Mesendoderm (in vitro differentiated cells): ENCODE measurements around the gene MIA3.
A peak's percentile ranks its signal among the peaks of the same experiment; 100 is the strongest.

ENCODE experiments used
- DNase-seq: peaks from one replicate; pipeline ENCODE4 v3.0.0; 2013
- H2AK5ac ChIP-seq: 2 replicates; pipeline ENCODE4 v1.6.1; 2013; ENCODE audit warnings: low read length, inconsistent platforms
- H2BK120ac ChIP-seq: 2 replicates; pipeline ENCODE4 v1.6.1; 2013; ENCODE audit warnings: low read depth, mild to moderate bottlenecking, low read length, moderate library complexity, mixed read lengths
- H2BK15ac ChIP-seq: replicated peaks from 2 replicates; pipeline ENCODE4 v1.6.1; 2013; ENCODE audit warnings: low read depth, mild to moderate bottlenecking, moderate library complexity
- H2BK5ac ChIP-seq: 2 replicates; pipeline ENCODE4 v1.6.1; 2013; ENCODE audit warnings: low read length, inconsistent platforms
- H3K18ac ChIP-seq: 2 replicates; pipeline ENCODE4 v1.6.1; 2013; ENCODE audit warnings: mild to moderate bottlenecking, low read length, mixed read lengths
- H3K23ac ChIP-seq: one replicate; pipeline ENCODE4 v1.6.1; 2013; ENCODE audit warnings: low read length
- H3K27ac ChIP-seq: 2 replicates; pipeline ENCODE4 v1.5.1; 2013; ENCODE audit warnings: low read depth, mild to moderate bottlenecking, inconsistent platforms, low read length, moderate library complexity
- H3K27me3 ChIP-seq: 2 replicates; pipeline ENCODE4 v1.6.1; 2013; ENCODE audit warnings: low read length, control low read depth, mild to moderate bottlenecking, inconsistent platforms; ENCODE audit not compliant: insufficient read depth, poor library complexity
- H3K36me3 ChIP-seq: 2 replicates; pipeline ENCODE4 v1.6.1; 2013; ENCODE audit warnings: low read length, inconsistent platforms; ENCODE audit not compliant: control insufficient read depth, insufficient read depth
- H3K4ac ChIP-seq: one replicate; pipeline ENCODE4 v1.6.1; 2013; ENCODE audit warnings: low read depth, mild to moderate bottlenecking, low read length, moderate library complexity
- H3K4me1 ChIP-seq: 2 replicates; pipeline ENCODE4 v1.6.1; 2013; ENCODE audit warnings: low read depth, low read length, inconsistent platforms; ENCODE audit not compliant: control insufficient read depth
- H3K4me2 ChIP-seq: 2 replicates; pipeline ENCODE4 v1.6.1; 2013; ENCODE audit warnings: low read length
- H3K4me3 ChIP-seq: 2 replicates; pipeline ENCODE4 v1.5.1; 2013; ENCODE audit warnings: mild to moderate bottlenecking, low read length
- H3K56ac ChIP-seq: one replicate; pipeline ENCODE4 v1.6.1; 2013; ENCODE audit warnings: low read length
- H3K79me1 ChIP-seq: 2 replicates; pipeline ENCODE4 v1.6.1; 2013; ENCODE audit warnings: low read length, inconsistent platforms
- H3K79me2 ChIP-seq: 2 replicates; pipeline ENCODE4 v1.6.1; 2013; ENCODE audit warnings: mild to moderate bottlenecking, low read length; ENCODE audit not compliant: control insufficient read depth, insufficient read depth
- H3K9ac ChIP-seq: 2 replicates; pipeline ENCODE4 v1.6.1; 2013; ENCODE audit warnings: low read length, inconsistent platforms
- H4K5ac ChIP-seq: one replicate; pipeline ENCODE4 v1.6.1; 2013; ENCODE audit warnings: low read length
- H4K8ac ChIP-seq: one replicate; pipeline ENCODE4 v1.6.1; 2013; ENCODE audit warnings: low read depth, mild to moderate bottlenecking, control low read depth, low read length, moderate library complexity
- WGBS: extraction: QIAGEN DNeasy Blood & Tissue Kit; methylation state at CpG from one replicate; pipeline ENCODE4 v1.1.7; 2013; ENCODE audit warnings: low lambda C conversion rate, missing lambda C conversion rate; ENCODE audit not compliant: insufficient coverage; ENCODE audit errors: extremely low coverage; 5-methylcytosine and 5-hydroxymethylcytosine counted together

The MIA3 gene

DNA sequence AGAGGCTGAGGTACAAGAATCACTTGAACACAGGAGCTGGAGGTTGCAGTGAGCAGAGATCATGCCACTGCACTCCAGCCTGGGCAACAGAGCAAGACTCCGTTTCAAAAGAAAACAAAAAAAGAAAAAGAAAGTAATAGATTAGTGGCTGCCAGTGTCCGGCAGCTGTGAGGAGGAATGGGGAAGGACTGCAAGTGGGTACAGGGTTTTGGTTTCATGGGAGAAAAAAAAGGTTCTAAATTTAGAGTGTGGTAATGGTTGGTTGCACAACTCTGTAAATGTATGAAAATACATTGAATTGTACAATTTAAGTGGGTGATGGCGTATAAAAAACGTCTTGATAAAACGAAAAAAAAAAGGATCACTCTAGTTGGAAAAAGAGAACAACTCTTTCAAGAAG, 34.8 kb upstream of the MIA3 start:
- no peak overlapping the region for H2BK120ac ChIP-seq
- no peak overlapping the region for H4K5ac ChIP-seq
- no peak for DNase-seq
- H3K18ac ChIP-seq, result no peak overlapping the region
- peaks cover 2% of the 10 kb centered on the region for H3K79me1 ChIP-seq
- H2BK15ac ChIP-seq, result no peak overlapping the region
- H3K79me2 ChIP-seq, result peaks cover 4% of the 10 kb centered on the region
- H3K23ac ChIP-seq, result no peak overlapping the region
- no peaks in the 10 kb centered on the region for H3K36me3 ChIP-seq
- no peak overlapping the region for H3K56ac ChIP-seq
- 100% methylated on average over 2 of the region's 5 CpGs for WGBS
- H4K8ac ChIP-seq, result no peak overlapping the region
- no peak overlapping the region for H3K4ac ChIP-seq
- H3K9ac ChIP-seq, result no peak overlapping the region
- H3K27me3 ChIP-seq, result no peaks in the 10 kb centered on the region
- no peak overlapping the region for H3K4me3 ChIP-seq
- H3K4me1 ChIP-seq, result no peaks in the 10 kb centered on the region
- H3K27ac ChIP-seq, result no peak overlapping the region
- H3K4me2 ChIP-seq, result no peak overlapping the region
- no peak overlapping the region for H2AK5ac ChIP-seq
- H2BK5ac ChIP-seq, result no peak overlapping the region

DNA sequence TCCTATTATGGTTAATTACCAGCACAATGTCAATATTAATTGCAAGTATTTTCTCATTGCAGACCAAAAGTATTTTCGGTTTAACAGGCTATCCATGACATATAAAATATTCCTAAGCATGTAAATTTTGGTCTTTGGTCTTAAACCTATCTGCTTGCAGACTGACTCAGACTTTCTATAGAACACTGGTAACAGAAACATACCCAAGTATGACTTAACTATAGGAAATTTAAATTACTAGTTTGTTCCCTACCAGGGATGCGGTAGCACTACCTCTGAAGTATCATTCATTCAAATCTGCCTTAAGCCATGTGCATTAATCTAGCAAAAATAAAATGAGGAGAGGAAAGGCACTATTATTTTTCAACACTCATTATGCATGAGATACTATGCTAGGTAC, 31.1 kb upstream of the MIA3 start:
- Histone ChIP-seq H3K18ac (no peak overlapping the region), H3K79me2 (peaks cover 11% of the 10 kb centered on the region), H3K56ac (no peak overlapping the region), H2BK5ac (no peak overlapping the region), H4K8ac (no peak overlapping the region), H3K23ac (no peak overlapping the region), H2AK5ac (no peak overlapping the region), H3K4me1 (no peaks in the 10 kb centered on the region), H3K9ac (no peak overlapping the region), H2BK120ac (no peak overlapping the region), H3K36me3 (no peaks in the 10 kb centered on the region), H3K4me3 (no peak overlapping the region), H3K79me1 (peaks cover 6% of the 10 kb centered on the region), H2BK15ac (no peak overlapping the region), H3K4me2 (no peak overlapping the region), H3K4ac (no peak overlapping the region), H4K5ac (no peak overlapping the region), H3K27ac (no peak overlapping the region), H3K27me3 (no peaks in the 10 kb centered on the region)
- WGBS, result no CpG with 5 or more reads among the region's 2 CpGs
- DNase-seq, result no peak

DNA sequence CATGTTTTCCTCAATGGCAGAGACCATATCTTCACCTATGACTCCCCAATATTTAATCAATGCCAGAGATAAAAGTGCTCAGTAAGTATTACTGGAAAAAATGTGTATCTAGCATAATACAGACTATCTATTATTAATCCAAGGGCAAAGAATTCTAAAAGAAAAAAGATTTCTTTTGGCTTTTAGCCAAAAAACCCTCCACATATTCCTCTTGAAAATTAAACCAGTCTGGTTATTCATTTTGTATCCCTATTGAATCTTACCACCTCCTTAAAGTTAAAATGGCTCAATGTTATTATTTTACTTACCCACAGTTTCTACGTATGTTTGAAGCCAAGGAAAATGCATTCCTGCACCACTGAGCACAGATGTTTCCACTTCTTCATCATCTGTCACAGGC, 29.8 kb upstream of the MIA3 start:
- no peak overlapping the region for H2BK120ac ChIP-seq
- H3K4me2 ChIP-seq, result no peak overlapping the region
- H3K4ac ChIP-seq, result no peak overlapping the region
- H2AK5ac ChIP-seq, result no peak overlapping the region
- H3K9ac ChIP-seq, result no peak overlapping the region
- no peak overlapping the region for H3K4me3 ChIP-seq
- no peaks in the 10 kb centered on the region for H3K4me1 ChIP-seq
- H2BK5ac ChIP-seq, result no peak overlapping the region
- no peak overlapping the region for H4K8ac ChIP-seq
- no peak overlapping the region for H4K5ac ChIP-seq
- H3K18ac ChIP-seq, result no peak overlapping the region
- peaks cover 6% of the 10 kb centered on the region for H3K79me1 ChIP-seq
- DNase-seq, result no peak
- no peak overlapping the region for H3K27ac ChIP-seq
- H3K36me3 ChIP-seq, result no peaks in the 10 kb centered on the region
- H3K56ac ChIP-seq, result no peak overlapping the region
- no CpG with 5 or more reads among the region's 1 CpG for WGBS
- no peak overlapping the region for H2BK15ac ChIP-seq
- H3K27me3 ChIP-seq, result no peaks in the 10 kb centered on the region
- H3K23ac ChIP-seq, result no peak overlapping the region
- H3K79me2 ChIP-seq, result peaks cover 11% of the 10 kb centered on the region

DNA sequence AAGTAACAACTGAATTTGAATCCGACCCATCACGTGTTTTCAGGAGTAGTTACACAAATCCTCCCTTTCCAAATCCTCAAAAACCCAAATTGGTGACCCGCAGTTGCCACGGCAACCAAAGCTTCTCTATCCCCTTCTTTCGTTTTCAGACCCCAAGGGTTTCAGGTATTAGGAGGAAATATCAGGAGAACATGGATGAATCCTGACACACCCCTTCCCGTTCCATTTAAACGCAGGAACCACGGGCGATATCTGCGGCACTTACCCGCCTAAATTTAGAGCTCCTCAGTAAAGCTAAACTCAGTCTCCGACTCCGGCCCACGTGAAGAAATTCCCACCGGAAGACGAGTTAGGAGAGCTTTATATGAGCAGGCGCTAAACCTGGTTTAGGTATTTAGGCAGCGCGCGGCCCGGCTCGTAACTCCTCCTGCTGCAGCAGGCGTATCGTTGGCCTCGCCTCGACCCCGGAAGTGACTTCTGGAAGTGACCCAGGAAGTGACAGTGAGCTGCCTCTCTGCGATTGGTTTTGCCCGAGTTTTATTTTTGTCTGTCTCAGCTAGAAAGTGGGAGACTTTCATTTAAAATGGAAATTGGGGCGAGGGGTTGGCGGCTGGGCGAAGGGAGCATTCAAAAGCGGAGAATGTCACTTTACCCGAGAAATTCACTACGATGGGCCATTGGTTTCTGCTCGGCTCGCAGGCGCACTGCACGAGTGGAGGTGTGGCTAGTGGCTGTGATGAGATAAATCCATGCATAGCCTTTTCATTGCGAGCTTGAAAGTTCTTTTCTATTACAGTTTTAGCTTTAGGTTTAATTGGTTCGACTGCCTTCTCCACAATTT, 28.2 kb upstream of the MIA3 start, which contains the start of gene TAF1A:
TSS of gene TAF1A (minus strand) at position 472 of the 841 bp plus-strand sequence.
- Histone ChIP-seq H3K4me2 (peak within 1 kb of the TSS; percentile 86), H3K9ac (peak within 1 kb of the TSS; percentile 77), H3K23ac (no peak within 1 kb of the TSS), H3K4me3 (peak within 1 kb of the TSS; percentile 87), H4K8ac (peak within 1 kb of the TSS; percentile 94), H3K27me3 (no peaks in the 10 kb centered on the region), H2AK5ac (no peak within 1 kb of the TSS), H2BK5ac (no peak within 1 kb of the TSS), H2BK15ac (no peak within 1 kb of the TSS), H3K36me3 (no peaks in the 10 kb centered on the region), H3K79me1 (peaks cover 6% of the 10 kb centered on the region), H3K27ac (peak within 1 kb of the TSS; percentile 58), H2BK120ac (peak within 1 kb of the TSS; percentile 40), H3K4me1 (no peaks in the 10 kb centered on the region), H3K79me2 (peaks cover 11% of the 10 kb centered on the region), H3K56ac (peak within 1 kb of the TSS; percentile 91), H3K4ac (peak within 1 kb of the TSS; percentile 88), H4K5ac (peak within 1 kb of the TSS; percentile 64), H3K18ac (peak within 1 kb of the TSS; percentile 90)
- peak; percentile 95 for DNase-seq
- no CpG with 5 or more reads among the region's 41 CpGs for WGBS

DNA sequence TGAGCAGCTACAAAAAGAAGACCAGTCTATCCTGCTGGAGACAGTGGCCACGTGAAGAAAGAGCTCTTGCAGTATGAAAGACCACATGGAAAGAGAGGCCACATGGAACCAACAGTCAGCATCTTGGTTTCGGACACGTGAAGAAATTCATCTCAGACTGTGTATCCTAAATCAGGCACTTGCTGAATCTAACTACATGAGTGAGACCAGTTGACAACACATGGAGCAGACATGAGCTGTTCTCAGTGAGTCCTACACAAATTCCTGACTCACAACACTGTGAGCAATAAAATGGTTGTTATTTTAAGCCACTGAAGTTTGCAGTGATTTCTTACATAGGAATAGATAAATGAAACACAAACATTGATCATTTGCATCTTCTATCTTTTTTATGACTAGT, 25.7 kb upstream of the MIA3 start:
- H3K4me2 ChIP-seq, result no peak overlapping the region
- peaks cover 2% of the 10 kb centered on the region for H3K27me3 ChIP-seq
- H3K9ac ChIP-seq, result no peak overlapping the region
- no CpG with 5 or more reads among the region's 3 CpGs for WGBS
- no peak overlapping the region for H3K27ac ChIP-seq
- no peaks in the 10 kb centered on the region for H3K36me3 ChIP-seq
- no peak overlapping the region for H2AK5ac ChIP-seq
- H2BK15ac ChIP-seq, result no peak overlapping the region
- H4K5ac ChIP-seq, result no peak overlapping the region
- DNase-seq, result no peak
- H3K4ac ChIP-seq, result no peak overlapping the region
- no peak overlapping the region for H2BK120ac ChIP-seq
- H3K4me3 ChIP-seq, result no peak overlapping the region
- H3K18ac ChIP-seq, result no peak overlapping the region
- H3K4me1 ChIP-seq, result no peaks in the 10 kb centered on the region
- no peak overlapping the region for H3K56ac ChIP-seq
- no peak overlapping the region for H2BK5ac ChIP-seq
- H4K8ac ChIP-seq, result no peak overlapping the region
- H3K23ac ChIP-seq, result no peak overlapping the region
- H3K79me1 ChIP-seq, result peaks cover 4% of the 10 kb centered on the region
- peaks cover 7% of the 10 kb centered on the region for H3K79me2 ChIP-seq
